ENCODE results near the gene OR13D1. TPM values are rescaled to one million over a fixed set of nuclear protein-coding genes. Genes with fewer than 3 reads are reported as not detected.

OR13D1 gene
- total RNA-seq (2022; extraction: Qiagen RNA extraction): not detected in 5 replicates

GRCh38 chr9:104694218-104694617 is at the start of gene OR13D1:
Gene OR13D1 (plus strand): TSS chr9:104694518. CDS start chr9:104694518, 0 bp downstream.

Other genes starting within 250 kb of the OR13D1 start
- gene OR13F1, start 190.3 kb upstream of the OR13D1 start, total RNA-seq (2022; extraction: Qiagen RNA extraction): not detected in 5 replicates
- not detected in 5 replicates for gene OR13C4, start 167.3 kb upstream of the OR13D1 start, total RNA-seq (2022; extraction: Qiagen RNA extraction)
- gene OR13C3, start 157.7 kb upstream of the OR13D1 start, total RNA-seq (2022; extraction: Qiagen RNA extraction): not detected in 5 replicates
- gene OR13C8, start 125.3 kb upstream of the OR13D1 start, total RNA-seq (2022; extraction: Qiagen RNA extraction): not detected in 5 replicates
- gene OR13C5, start 95.1 kb upstream of the OR13D1 start, total RNA-seq (2022; extraction: Qiagen RNA extraction): not detected in 5 replicates
- not detected in 5 replicates for gene OR13C2, start 88.9 kb upstream of the OR13D1 start, total RNA-seq (2022; extraction: Qiagen RNA extraction)
- gene OR13C9, start 76.3 kb upstream of the OR13D1 start, total RNA-seq (2022; extraction: Qiagen RNA extraction): not detected in 5 replicates
- 10.4 to 14.6 TPM (median 14.1 TPM) in 5 replicates for gene NIPSNAP3A, start 53.2 kb downstream of the OR13D1 start, total RNA-seq (2022; extraction: Qiagen RNA extraction)
- gene NIPSNAP3B, start 69.6 kb downstream of the OR13D1 start, total RNA-seq (2022; extraction: Qiagen RNA extraction): 0.42 to 0.73 TPM (median 0.59 TPM) in 5 replicates
- 3.1 to 4.6 TPM (median 3.3 TPM) in 5 replicates for gene ABCA1, start 233.6 kb downstream of the OR13D1 start, total RNA-seq (2022; extraction: Qiagen RNA extraction)